ENCODE measurements around the gene INAVA.

DNA sequence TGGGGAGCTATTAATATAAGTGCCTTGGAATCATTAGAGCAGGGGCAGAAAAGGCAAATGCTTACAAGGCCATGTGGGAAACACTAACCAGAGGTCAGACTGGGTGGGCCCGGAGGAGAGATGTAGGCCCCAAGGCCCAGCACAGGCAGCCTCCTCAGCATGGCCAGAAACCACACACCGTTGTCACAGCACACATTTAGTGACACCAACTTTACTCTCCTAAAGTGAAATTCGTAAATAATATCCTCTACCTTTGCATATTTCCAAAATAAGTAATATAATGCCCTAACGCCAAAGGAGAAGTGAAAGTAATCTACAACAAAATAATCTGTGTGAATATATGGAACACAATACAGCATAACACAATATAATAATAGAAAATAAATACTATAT is 66.2 kb downstream of the INAVA start:
- TF ChIP-seq, protein P1, sequence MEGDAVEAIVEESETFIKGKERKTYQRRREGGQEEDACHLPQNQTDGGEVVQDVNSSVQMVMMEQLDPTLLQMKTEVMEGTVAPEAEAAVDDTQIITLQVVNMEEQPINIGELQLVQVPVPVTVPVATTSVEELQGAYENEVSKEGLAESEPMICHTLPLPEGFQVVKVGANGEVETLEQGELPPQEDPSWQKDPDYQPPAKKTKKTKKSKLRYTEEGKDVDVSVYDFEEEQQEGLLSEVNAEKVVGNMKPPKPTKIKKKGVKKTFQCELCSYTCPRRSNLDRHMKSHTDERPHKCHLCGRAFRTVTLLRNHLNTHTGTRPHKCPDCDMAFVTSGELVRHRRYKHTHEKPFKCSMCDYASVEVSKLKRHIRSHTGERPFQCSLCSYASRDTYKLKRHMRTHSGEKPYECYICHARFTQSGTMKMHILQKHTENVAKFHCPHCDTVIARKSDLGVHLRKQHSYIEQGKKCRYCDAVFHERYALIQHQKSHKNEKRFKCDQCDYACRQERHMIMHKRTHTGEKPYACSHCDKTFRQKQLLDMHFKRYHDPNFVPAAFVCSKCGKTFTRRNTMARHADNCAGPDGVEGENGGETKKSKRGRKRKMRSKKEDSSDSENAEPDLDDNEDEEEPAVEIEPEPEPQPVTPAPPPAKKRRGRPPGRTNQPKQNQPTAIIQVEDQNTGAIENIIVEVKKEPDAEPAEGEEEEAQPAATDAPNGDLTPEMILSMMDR (IDR thresholded peaks at IDR 0.05; ENCODE audit: low read depth, low read length), result no peak
- TF ChIP-seq EZH2phosphoT487 (IDR thresholded peaks at IDR 0.05; ENCODE audit: low read depth), result no peak
